Fibroblast of peridontal ligament (primary cell): Measurements from ENCODE around the gene PLEKHB2.
"Not testable (repeated sequence)": the region's sequence is repeated elsewhere in the genome, so short reads cannot be mapped to it uniquely, and the experiment has no call there.

Experiments
- DNase-seq: peaks from one replicate; pipeline ENCODE4 v3.0.0-alpha.2; 2010; ENCODE audit errors: extremely low read depth

PLEKHB2 gene, protein sequence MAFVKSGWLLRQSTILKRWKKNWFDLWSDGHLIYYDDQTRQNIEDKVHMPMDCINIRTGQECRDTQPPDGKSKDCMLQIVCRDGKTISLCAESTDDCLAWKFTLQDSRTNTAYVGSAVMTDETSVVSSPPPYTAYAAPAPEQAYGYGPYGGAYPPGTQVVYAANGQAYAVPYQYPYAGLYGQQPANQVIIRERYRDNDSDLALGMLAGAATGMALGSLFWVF

DNA sequence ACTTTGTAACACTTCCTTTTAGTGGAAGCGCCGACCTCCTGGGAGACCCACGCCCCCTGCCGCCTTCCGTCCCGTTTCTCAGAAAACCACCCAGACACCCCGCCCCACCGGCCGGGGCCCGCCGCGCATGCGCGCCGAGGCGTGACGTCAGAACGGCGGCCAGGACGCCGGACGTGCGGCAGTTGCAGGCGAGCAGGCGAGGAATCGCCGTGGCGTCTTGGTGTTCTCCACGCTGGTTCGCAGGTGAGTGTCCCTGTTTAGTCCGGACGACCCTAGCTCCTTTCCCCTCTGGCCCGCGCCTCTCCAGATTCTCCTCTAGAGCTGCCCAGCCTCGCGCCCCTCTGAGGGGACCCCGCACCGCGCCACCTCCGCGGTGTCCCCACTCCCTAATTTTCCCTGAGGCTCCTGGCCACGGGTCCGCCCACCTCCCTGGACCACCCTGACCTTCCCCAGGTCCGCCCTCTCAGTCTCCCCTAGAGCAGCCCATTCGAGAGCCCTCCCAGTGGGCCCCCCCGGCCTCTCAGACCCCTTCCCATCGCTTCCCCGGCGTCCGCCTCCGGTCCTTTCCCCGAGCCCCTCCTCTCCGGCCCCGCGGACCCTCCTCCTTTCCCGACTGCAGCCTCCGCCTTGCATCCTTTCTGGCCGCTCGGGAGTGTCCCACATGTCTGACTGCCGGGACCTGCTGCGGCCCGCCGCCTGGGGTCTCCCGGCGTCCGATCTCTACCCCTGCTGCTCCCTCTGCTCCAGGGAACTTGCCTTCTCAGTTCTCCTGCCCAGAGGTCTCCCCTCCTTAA, at the start of gene PLEKHB2:
Gene PLEKHB2, plus strand, starts transcription at position 181 of the 794 bp plus-strand sequence. CDS start 15,606 bp downstream, outside the sequence.
- DNase-seq = peak; percentile 85

DNA sequence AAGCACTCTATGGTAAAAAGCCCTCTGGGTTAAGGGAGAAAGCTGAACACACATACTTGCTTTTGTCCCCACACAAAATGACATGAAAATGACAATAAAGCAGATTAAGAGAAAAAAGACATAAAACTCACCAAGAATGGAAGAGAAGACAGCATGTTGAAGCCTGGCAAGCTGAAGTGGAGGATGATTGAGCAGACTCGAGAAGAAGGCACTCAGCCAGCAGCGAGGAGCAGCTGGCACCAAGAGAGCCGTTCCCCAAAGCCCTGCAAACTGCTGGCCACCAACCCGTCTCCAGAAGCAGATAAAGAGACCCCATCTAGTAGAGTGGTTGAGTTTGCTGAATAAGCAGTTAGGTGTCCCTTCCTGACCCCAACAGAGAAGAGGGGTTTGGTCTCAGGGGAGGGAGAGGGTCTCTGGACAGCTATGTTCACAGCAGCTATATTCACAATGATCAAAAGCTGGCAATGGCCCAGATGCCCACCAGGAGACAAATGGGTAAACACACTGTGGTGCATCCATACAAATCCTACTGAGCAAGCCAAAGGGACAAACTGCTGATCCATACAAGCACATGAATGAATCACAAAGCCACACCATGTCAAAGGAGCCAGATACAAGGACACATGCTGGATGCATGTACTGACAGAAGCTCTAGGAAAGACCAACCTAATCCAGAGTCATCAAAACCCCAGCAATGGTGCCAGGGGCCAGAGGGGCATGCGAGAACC, 48.8 kb upstream of the PLEKHB2 start:
- peak; percentile 20 for DNase-seq

DNA sequence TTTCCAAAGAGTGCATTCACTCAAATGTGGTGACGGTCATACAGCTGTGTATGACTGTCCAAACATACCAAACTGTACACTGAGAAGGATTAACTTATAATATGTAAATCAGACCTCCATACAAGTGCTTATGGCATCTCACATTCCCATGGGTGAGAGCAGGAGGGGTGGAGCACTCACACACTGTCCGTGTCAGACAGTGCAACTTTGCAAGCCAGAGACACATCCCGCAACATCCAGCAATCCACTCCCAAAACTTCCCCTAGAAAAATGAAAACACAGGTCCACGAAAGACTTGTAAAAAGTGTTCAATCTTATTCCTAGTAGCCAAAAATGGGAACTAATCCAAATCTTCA, 48.2 kb upstream of the PLEKHB2 start:
- DNase-seq = peak; percentile 33

DNA sequence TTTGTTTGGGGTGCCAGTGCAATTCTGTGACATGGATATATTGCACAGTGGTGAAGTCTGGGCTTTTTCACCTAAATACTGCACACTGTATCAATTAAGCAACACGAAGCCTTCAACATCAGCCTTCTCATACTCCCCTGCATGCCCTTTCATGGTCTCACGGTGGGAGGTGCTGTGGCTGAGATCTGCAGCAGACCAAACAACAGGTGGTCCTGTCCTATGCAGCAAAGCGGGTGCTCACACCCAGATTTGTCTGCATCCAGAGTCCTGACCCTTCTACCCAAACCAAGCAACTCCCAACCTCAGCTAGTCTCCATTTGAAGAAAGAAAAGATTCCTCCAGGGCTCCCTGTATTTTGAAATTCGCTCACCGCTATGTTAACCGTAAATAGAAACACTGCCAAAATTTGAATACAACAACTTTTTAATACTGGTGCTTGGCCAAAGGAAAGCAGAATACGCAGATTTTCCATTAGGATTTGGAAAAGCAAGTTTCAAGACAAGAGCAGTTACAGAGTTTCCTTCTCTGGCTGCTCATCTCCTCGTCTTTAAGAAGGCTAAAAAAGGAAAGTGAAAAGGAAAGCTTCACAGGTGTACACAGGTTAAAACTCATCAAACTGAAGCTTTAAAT, 46.8 kb upstream of the PLEKHB2 start:
- DNase-seq = no peak

DNA sequence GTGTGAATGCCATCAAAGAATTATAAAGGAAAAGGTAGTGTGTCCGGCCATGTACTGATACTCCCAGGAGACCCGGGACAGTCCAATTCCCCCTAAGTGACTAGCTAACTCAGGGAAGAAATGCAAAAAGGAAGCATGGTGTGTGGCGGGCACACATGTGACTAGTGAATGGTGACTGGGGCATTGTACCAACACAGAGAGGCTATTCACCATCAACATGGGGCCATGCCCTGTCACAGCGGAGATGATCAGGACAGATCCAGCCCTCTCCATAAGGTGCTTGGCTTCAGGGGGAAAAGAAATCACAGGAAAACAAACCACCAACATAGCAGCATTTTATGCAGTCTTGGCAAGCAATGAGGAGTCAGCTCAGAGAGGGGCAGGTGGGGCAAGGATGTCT, 46.2 kb upstream of the PLEKHB2 start:
- DNase-seq = no peak

DNA sequence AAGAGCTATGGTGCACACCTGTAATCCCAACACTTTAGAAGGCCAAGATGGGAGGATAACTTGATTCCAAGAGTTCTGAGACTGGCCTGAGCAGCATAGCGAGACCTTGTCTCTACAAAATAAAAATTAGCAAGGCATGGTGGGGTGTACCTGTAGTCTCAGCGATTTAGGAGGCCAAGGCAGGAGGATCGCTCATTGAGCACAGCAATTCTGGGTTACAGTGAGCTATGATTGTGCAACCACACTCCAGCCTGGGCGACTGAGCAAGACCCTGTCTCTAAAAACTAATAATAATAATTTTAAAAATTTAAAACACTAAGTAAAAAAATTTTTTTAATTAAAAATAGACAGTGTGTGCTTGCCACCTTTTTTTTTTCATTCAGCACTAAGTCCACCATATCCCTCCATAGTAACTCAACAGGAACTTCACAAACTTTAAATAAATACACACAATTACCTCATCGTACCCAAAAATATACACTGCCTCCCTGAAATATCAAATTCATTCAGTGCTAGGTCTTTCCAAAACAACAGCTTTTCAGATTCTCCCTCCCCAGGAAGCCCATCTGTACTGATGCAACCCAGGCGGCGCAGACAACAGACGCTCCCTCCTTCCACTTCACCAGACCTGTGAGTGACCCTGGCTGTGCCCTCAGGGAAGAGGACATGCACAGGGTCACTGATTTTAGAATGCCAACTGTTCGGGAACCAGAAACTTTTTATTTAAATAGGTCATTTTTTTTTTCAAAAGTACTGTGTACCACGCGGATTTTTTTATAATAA, 41.4 kb upstream of the PLEKHB2 start:
- no peak for DNase-seq

DNA sequence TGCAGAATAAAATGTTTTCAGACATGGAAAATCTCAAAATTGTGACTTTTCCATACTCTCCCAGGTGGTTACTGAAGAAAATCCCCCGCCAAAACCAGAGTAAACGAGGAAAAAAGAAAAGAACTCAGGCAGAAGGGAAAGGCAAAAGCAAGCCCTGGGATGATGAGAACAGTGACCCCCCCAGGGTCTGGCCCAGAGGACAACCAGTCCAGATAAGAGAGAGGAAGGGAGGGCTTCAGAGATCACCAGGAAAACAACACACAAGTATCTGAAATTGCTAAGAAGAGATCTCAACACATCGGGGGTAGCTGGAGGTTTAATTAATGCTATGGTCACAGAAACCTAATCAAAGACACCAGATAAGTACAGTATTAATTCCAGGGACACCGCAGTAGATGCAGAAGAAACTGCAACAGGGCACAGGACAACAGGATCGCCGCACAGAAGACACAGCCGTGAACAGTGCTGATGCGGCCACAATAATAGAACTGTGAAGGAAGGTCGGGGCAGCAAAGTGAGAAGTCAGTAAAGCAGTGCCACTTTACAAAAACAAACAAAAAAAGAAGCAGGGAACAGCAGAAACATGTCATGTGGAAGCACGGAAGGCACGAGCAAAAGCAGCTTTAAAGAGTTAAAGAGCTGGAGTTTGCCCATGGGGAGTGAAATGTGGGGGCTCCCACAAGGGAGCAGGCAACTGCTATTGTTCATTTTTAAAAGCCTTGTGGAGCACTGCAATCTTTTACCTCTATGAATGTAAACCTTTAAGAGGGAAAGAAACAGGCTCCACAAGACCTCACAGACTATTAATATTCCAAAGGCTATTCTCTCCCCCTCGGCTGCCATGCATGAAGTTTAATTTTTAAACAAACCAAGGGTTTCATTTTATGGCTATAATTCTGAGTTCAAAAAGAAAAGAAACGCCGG, 40.3 kb upstream of the PLEKHB2 start:
- no peak for DNase-seq

DNA sequence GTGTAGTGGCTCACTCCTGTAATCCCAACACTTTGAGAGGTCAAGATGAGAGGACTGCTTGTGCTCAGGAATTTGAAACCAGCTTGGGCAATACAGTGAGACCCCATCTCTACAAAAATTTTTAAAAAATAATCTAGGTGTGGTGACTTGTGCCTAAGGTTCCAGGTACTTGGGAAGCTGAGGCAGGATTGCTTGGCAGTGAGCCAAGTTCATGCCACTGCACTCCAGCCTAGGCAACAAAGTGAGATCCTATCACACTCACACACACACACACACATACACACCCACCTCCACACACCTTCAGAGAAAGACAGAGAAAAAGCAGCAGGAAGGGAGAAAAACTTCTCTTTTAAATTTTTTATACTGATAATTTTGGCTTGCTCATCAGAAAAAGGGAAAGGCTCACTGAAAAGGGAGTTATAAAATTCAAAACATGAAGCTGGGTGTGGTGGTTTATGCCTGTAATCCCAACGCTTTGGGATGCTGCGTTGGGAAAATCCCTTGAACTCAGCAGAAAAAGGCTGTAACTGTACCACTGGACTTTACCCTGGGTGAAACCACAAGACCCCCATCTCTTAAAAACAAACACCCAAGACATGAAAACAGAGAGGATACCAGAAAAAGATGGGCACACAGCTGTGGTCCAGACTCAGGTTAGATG, 37.5 kb upstream of the PLEKHB2 start:
- no peak for DNase-seq

DNA sequence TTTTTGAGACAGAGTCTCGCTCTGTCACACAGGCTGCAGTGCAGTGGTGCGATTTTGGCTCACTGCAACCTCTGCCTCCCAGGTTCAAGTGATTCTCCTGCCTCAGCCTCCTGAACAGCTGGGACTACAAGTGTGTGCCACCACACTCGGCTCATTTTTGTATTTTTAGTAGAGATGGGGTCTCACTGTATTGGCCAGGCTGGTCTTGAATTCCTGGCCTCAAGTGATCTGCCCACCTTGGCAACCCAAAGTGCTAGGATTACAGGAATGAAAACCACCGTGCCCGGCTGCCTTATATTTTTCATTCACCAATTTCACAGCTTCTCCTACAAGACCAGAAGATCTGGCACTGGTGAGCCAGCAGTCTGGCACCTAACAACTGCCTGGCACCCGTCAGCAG, 37.0 kb upstream of the PLEKHB2 start:
- not testable (repeated sequence) for DNase-seq

DNA sequence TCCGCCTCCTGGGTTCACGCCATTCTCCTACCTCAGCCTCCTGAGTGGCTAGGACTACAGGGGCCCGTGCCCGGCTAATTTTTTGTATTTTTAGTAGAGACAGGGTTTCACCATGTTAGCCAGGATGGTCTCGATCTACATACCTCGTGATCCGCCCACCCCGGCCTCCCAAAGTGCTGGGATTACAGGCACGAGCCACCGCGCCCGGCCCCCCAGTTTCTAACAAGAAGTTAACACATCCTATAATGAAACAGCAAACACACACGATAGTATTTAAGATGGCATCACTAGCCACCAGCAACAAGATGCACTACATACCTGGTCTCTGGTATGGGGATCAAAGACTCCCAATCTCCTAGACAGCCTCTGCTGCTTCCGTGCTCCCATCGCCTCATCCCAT, 29.6 kb upstream of the PLEKHB2 start:
- not testable (repeated sequence) for DNase-seq

DNA sequence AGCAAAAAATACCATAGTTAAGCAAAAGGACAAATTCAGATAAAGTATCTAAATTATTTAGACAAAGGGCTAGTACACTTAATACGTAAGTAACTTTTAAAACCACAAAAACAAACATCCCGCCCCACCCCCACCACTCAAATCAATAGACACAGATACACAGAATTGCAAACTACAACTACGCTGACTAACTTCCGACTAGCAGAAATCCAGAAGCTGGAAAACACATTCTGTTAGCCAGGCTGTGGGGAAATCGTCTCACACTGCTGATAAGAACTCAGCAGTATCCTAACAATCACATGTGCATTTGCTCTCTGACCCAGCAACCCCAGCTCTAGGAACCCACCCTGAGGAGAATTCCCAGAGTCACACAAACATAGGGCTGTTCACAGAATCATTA, 28.4 kb upstream of the PLEKHB2 start:
- no peak for DNase-seq

DNA sequence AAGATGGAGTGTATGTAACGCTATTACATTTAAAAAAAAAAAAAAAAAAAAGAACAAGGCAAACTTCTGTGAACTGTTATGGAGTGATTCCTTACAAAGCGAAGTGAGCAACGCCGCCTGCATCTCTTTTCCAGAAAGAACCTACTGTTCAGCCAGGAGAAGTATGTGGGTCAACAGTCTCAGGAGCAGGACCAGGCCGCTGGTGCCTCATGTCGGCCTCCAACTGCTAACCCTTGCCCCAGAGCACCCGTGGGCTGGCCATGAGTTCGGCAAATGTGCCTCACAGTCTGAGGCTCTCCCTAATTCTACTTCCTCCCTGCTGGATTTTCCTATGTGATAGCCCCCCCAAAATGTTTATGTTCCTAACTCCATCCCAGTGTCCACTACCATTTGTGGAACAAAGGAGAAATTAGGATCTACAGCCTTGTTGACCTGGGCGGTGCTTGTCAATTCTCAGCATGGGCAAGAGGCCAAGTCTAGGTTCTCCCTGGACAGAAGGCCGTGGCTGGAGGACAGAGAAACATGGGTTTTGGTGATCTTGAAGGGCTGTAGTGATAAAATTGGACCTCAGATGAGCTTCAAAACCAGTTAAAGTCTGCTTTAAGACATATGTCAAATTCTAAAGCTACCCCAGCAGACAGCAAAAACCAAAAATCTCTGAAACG, 27.8 kb upstream of the PLEKHB2 start:
- DNase-seq = no peak

DNA sequence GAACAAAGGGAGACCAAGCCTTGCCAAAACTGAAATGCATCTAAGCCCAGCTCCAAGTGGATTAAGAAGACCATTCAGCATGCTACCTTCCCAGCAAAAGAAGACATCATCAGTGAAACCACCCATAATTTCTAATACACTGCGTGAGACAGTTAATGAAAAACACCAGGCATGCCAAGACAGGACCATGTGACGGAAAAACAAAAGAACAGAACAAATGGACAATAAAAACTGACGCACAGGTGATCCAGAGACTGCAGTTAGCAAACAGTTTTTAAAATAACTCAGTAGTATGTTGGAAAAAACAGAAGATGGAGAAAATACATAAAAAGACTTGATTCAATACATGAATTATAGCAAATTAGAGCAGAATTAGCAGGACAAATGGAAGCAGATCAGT, 27.2 kb upstream of the PLEKHB2 start:
- DNase-seq = no peak

DNA sequence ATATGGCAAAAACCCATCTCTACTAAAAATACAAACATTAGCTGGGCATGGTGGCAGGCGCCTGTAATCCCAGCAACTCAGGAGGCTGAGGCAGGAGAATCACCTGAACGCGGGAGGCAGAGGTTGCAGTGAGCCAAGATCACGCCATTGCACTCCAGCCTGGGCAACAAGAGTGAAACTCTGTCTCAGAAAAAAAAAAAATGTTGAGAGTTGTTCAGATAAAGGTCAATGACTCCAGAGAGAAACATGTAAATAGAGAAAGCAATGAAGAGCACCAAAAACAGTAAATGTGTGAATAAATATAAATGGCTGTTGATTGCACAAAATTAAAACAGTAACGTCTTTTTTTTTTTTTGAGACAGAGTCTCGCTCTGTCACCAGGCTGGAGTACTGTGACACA, 25.2 kb upstream of the PLEKHB2 start:
- DNase-seq = not testable (repeated sequence)

DNA sequence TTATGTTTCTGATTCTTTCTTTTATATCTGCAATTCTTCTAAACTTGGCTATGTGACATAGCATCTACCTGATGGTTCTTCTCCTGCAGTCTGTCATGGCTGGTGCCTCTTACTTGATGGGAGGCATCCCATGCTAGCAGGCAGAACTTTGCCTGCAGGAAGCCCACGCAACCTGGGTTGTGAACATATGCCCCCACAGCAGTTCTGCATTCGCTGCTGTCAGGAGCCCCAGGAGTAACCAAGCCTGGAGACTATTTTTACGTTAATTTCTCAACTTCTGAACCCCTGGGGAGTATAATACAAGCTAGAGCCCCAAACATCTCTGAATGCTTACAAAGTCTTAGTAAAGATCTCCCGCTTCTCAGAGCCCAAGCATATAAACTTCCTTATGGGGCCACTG, 23.9 kb upstream of the PLEKHB2 start:
- no peak for DNase-seq

DNA sequence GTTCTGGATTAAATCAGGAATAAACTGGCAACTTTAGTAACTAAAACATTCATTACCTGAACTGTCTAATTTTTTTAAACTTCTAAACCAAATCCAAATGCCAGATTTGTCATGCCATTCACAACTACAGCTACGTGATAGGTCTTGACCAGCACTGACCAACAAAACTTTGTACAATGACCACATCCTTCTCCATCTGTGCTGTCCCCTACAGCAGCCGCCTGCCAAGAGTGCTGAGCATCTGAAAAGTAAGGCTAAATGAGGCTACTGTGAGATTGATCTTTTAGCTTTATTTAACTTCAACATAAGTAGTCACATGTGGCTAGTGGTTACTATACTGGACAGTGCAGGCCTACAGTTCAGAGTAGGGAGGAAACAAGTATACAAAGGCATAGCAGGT, 19.5 kb upstream of the PLEKHB2 start:
- DNase-seq = no peak

DNA sequence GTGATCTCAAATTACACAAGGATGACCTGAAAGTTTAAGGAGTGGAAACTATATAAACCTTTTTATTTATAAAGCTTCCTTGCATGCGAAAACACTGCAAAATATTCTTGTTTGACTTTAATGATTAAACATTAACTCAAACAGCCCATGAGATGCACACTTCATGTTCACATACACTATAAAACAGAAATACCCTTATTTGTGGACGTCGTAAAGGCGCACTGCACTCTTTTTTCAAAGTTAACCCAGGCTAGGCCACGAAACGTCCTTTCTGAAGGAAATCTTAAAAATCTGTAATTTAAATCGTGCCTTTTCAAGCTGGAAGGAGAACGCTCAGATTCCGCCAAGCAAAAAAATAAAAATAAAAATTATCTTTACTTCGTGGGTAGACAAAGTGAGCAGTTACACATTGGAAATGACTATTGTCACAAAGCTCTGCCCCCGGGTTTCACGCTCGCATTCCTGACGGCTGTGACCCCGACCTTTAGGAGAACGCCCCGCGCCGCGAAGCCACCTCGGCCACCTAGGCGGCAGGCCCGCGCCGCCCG, 12.6 kb upstream of the PLEKHB2 start:
- peak; percentile 23 for DNase-seq

DNA sequence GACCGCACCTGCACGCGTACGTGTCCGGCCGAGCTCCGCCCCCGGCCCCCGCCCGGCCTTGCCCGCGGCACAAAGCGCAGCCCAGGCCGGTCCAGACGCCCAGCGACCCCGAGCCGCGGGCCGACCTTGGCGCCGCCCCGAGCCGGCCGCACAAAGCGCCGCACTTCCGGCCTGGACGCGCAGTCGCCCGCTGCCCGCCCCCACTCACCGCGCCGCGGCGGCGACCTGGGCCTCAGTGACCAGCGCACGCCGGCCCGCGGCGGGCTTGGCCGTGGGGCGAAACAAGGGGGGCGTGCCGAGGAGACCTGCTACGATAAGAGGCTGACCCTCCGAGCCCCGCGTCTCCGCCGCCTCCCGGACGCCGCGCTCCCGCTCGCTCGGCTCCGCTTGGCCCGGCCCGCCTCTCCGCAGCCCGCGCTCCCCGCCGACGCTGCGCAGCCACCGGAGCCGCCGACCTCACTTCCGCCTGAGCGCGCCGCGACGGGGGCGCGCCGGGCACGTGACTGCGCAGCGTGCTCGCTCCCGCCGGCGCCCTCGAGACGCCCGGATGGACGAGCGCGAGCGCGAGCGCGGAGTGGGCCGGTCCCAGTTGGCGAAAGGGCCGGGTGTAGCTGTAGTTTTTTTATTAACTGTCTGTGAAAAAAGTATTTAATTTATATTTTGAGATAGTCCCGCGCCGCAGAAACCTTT, 12.0 kb upstream of the PLEKHB2 start, which contains the start of gene FAM168B:
Gene FAM168B, minus strand, starts transcription at position 455 of the 690 bp plus-strand sequence. CDS start 10,814 bp downstream, outside the sequence.
- DNase-seq = peak; percentile 82
